GM21529 (cell line): ENCODE data around the gene SUPT16H.
"Not testable (repeated sequence)": the region's sequence is repeated elsewhere in the genome, so short reads cannot be mapped to it uniquely, and the experiment has no call there.

ENCODE experiments used
- ATAC-seq: cut with Tn5 transposase; IDR thresholded peaks from one replicate; pipeline ENCODE4 v1.9.1; 2021; ENCODE audit not compliant: unreplicated experiment

SUPT16H gene

DNA sequence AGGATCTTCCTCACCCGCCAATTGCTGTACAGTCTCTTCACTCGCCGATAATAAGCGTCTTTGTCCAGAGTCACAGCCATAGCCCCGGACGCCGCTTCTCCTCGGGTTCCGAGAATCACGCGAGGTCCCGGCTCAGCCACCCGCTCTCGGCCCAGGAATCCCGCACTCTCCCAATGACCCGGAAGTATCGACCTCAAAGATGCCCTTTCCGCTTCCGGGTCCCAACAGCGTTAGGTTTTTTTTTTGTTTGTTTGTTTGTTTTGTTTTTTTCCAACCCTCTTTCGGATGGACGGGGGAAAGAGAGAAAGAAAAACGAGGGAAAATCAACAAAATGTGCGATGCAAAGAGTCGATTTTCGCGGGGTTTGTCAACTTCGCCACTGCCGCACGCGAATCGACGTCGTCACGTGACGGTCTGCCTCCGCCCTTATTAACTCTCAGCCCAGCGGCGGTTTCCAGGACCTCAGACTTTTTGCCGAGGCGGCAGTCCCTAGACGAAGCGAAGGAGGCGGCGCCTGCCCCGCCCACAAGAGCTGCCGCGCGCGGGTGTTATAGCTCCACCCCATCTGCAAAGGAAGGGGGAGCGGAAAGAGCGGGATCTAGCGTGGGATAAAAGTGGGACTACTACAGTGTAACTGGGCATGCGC is at the start of gene SUPT16H:
SUPT16H (minus strand) TSS at position 172 of the 646 bp plus-strand sequence; CDS start at position 80, 92 bp downstream.
- peak; percentile 91 for ATAC-seq

DNA sequence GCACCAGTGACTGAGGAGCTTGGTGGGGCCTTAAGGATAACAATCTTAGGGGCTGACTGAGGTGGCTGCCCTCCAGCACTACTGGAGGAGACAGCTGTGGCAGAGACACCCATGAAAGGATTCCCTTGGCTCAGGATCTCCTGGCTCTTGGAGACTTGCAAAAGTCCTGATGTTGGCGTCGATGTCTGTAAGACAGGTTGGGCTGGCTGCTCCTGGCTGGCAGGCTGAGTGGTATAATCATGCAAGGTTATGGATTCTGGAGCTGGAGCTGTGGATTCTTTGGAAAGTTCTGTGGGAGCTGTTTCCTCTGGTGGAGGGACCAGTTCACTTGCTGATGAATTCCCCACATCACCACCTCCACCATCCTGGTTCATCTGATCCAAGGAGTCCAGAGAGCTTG is 47.3 kb upstream of the SUPT16H start:
- no peak for ATAC-seq

DNA sequence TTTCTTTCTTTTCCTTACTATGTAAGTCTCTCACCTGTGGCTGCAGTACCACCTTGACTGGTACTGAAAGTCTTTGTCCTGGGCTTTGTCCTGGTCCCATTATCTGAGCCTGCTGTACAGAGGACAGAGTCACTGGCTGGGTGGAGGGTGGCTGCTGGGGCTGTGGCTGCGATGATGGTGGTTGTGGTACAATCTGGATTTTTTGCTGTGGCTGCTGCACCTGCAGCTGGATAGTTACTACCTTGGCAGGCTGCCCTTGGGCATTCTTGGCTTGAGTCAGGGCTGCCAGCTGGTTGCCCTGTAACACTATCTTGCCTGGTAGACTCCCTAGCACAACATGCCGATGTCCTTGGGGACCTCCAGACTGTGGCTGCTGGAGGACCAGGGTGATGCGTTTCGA is 45.1 kb upstream of the SUPT16H start:
- ATAC-seq, result no peak

DNA sequence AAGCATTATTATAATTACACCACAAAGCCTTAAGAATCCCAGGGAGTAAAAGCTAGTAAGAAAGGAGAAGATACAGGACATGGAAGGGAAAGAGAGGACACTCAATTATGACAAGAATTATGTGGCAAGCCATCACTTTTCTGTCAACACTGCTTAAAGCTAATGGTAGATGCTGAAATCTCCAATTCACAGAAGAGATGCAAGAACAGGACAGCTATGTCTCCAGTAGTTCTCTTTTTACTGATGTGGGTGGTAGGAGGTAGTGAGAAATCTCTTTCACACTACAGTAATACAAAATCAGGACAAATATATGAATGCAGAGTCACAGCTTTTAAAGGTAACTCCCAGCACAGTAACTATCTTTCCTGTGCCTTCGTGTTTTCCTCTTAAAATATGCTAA is 42.9 kb upstream of the SUPT16H start:
- no peak for ATAC-seq

DNA sequence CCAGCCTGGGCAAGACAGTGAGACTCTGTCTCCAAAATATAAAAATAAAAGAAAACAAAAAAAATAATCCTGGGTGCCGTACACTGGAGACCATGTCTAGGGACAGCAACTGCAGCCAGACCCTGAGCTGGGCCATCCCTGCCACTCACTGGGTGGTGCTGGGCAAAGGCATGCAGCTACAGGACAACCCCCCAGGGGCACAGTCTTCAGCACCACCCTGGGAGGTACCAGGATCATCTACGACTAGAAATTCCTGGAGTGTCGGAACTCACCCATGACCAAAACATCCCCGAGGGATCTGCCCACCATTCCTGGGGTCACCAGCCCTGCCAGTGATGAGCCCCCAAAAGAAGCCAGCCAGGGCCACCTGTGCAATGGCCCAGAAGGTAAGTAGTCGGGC is 35.7 kb upstream of the SUPT16H start:
- no peak for ATAC-seq

DNA sequence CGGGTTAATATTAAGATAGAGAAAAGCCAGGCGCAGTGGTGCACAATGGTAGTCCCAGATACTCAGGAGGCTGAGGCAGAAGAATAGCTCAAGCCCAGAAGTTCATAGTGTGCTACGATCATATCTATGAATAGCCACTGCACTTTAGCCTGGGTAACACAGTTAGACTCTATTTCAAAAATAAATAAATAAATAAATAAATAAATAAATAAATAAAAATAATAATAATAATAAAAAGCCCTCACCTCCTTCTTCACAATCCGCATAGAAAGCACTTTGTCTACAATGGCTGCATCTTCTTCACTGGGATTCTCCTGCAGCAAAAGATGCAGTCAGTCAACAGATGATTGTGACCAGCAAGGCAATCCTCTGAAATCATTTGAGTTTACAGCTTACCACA is 31.5 kb upstream of the SUPT16H start:
- ATAC-seq, result no peak

DNA sequence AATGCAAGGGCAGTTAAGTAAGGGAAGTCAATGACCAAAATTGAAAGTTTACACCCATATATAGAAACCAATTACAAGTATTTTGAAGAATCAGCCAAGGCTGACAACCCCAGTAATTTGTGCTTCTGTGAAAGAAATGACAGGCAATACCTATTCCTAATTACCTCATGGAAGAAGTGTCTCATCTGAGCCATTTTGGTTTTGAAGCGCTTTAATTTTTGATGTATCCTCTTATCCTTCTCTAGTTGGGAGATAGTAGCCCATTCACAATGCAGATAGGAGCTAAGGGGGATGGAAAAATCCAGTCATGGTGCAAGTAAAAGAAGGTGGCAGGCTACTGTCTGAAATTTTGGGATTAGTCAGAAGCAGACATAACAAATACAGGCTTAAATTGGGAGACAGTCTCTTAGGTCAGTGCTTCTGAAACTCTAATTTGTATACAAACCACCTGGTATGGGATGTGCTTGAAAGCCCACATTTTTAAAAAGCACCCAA is 30.4 kb upstream of the SUPT16H start:
- ATAC-seq, result peak; percentile 56

DNA sequence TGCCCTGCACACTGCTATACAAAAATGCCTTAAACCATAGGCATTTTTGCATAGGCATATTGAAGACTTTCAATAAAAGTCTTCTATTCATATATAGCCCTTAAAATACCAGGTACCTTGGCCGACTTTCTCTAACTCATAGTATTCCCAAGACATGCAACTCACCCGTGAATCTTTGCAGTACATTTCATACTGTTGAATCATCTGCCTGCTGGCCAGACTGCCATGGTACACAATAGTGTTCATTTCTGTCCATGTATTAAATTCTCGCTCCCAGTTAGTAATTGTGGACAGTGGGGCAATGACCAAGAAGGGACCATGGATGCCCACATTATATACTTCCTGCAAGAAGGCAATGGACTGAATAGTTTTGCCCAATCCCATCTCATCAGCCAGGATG is 24.3 kb upstream of the SUPT16H start:
- no peak for ATAC-seq

DNA sequence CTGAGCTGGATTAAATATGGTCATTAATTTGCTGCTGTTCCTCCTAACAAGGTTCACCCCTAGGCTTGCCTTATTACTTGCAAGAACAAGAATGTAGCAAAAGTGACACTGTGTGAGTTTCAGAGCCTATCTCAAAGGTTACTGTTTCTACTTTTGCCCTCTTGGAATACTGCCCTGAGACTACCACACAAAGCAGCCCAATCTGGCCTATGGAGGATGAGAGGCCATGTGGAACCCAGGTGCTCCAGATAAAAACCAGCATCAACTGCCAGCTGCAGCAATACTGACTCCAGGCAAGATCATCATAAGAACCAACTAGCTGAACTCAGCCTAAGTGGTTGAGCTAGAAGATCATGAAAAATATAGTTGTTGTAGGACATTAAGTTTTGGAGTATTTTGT is 22.4 kb upstream of the SUPT16H start:
- no peak for ATAC-seq

DNA sequence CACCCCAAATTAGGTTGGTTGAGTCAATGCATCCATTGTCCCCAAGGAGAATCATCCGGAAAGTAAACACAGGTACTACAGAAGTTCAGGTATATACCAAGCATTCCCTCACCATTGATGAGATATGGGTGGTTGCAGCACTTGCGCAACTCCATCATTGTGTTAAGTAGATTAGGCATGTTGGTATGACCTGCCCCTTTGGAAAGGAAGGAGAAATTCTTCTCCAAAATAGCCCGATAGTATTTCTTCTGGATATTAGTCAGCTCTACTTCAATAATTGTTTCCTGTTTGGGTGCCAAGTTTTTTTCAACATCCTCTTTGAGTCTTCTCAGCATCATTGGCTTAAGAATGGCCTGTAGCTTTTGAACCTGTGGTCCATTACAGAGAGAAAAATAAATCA is 21.3 kb upstream of the SUPT16H start:
- ATAC-seq, result no peak

DNA sequence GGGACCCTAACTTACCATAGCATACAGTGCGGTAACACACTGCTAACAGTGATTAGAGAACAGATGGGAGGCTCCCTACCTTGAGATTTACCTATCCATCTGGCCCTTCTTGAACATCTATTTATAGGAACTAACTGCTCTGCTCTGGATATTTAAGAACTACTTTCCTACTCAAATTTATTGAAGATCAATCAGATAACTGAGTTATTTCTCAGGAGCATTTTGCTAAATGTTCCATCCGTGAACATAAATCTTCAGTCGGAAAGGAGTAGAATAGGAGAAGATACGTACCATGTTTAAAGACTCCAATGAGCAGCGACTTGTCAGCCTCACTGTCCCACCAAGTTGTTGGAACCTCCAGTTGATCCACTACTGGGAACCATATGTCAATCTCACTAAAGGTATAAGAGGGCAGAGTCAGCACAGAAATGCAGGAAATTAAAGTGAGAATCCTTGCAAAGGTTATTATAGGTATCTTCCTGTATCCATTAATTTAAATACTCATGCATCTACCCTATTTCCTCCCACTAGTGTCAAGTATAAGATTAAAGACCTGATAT is 15.6 kb upstream of the SUPT16H start:
- no peak for ATAC-seq

DNA sequence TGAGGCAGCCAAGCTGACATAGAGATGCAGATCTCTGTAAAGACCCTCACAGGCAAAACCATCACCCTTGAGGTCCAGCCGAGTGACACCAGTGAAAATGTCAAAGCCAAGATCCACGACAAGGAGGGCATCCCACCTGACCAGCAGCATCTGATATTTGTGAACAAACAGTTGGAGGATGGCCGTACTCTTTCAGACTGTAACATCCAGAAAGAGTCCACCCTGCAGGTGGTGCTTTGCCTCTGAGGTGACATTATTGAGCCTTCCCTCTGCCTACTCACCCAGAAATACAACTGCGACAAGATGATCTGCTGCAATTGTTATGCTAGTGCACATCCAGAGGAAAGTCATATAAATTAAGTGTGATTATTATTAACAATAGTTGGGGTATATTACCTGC is 15.1 kb upstream of the SUPT16H start:
- no peak for ATAC-seq

DNA sequence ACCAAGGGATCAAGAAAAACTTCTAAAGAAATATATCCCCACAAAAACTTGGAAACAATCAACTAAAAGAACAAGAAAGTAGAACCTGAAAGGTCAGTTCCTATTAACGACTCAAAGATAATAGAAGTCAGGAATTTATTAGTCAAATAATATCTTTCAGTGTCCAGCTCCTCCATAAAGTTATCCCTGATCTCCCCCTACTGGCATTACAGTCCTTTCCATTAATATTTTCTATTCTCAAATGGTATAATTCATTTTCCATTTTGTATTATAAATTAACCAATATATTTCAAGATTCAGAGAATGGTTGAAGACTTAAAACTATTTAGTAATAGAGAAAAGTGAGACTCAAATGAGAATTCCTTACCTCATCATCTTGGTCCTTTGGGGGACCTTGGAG is 11.6 kb upstream of the SUPT16H start:
- ATAC-seq, result no peak

DNA sequence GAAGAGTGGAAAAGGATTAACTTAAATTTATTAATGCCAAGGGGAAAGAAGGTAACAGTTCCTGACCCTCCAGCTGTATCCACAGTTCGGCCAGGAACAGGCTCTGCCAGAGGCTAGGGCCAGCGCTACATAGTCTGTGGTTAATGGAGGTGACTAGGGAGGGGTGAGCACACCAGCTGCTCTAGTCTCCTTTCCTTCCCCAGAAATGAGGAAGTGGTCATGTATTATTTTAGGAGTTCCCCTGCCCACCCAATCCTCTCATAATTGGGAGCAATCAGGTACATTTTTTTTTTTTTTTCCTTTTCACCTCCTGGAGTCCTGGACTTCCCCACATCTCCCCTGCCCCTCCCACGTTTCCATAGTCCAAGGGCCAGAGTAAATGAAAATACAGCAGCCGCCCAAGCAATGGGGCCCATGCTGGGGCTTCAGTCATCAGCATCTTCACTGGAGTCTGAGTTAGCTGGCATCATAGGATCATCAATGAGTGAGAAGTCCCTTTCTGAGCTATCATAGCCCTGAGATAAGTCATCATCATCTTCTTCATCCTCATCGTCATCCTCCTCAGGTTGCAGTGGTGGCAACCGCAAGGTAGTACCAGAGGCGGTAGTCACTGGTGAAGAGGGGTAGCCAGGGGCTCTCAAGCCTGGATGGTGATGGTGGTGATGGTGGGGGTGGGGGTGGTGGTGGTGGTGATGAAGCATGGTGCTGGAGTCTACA is 1.5 kb upstream of the SUPT16H start:
- peak; percentile 33 for ATAC-seq

DNA sequence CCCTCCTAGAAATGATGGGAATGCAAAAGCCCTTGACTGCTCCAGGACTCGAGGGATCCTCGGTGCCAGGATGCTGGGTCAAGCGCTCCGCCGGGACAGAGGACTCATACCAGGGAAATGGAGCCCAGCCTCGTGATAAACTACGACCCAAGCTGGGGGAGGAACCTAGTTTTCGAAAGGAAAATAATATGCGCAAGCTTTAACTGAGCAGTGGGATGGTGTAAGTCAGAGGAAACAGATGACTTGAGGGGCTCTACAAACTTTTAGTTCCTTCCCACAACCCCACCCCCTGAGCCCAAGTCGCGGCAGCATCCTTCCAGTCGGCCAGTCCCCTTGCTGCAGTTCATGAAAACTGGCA is 654 bp upstream of the SUPT16H start:
- ATAC-seq, result peak; percentile 28

DNA sequence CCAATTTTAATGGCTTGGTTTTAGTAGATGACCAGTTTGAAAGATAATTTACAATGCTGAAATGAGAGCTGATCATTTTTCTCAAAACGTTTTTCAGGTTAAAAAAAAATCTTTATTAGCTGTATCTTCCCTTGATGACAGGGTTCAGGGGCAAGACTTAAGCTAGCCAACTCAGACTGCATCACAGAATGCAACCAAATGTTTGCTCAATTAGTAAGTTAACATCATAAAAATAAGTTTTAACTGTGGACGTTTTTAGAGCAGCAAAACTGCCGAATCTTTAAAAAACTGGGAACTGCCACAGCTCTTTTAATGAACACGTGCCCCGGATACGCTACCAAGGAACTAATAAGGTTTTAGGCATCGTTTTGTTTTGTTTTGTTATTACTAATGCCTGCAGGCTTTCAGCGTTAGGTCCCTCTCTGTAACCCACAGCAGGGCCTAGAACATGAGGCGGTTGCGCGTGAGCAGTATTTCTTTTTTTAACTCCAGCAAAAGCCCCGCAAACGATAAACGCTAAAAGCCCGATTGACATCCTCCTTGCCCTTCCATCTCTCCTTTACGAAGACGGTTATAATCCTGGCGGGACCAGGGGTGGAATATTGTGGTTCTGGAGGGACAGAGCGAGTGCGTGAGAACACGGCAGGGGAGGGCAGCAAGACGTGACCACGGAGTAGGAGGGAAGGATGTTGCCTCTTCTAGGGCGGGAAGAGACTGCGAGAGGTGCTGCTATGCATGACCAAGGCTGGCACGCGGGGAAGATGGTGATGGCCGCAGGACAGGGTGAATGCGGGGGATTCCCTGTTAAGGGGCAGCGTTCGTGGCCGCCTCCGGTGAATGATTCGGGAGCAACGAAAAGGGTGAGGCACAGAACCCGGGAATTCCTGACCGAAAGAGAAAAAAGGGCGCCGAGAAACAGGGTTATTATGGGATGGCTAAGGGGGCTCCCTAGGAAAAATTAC is 652 bp downstream of the SUPT16H start:
- ATAC-seq, result no peak

DNA sequence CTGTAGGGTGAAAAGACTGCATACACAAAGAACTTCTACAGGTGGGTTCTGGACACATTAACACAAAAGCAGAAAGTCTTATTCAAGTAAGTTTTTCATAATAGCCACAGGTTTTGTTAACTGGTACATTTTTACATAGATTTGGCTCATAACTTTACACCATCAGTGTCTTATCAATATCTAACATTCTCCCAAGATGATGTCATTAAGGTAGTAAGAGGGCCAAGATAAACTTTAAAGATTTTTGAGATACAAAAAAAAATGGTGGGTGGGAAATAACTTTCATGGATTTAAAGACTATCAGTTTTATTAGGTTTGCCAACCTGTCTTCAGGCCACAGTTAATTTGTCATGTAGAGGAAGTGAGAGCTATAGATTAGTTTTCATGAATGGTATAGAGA is 1.7 kb downstream of the SUPT16H start:
- no peak for ATAC-seq

DNA sequence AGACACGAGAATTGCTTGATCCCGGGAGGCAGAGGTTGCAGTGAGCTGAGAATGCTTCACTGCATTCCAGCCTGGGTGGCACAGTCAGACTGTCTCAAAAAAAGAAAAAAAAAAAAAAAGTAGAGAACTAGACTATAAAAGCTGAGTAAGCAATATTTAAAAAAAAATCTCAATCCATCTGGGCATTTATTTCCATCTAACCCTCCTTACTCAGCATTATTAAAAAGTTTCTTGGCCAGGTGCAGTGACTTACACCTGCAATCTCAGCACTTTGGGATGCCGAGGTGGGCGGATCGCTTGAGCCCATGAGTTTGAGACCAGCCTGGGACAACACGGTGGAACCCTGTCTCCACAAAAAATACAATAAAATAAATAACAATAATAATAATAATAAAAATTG is 4.5 kb downstream of the SUPT16H start:
- ATAC-seq, result no peak

DNA sequence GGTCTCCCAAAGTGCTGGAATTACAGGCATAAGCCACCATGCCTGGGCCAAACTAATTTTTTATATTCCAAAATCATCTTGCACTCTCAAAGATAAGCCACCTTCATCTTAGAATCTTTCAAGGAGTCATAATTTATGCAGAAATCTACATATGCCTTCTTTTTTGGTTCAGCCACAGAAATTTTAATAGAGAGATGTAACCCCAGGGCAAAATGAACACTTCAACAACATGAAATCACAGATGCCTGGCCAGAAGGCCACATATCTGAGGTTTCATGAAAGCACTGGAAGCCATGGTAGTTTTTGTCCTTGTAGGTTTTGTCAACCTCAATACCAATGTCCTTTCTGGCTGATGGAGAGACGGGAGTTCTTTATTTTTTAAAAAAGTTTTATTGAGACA is 9.8 kb downstream of the SUPT16H start:
- no peak for ATAC-seq

DNA sequence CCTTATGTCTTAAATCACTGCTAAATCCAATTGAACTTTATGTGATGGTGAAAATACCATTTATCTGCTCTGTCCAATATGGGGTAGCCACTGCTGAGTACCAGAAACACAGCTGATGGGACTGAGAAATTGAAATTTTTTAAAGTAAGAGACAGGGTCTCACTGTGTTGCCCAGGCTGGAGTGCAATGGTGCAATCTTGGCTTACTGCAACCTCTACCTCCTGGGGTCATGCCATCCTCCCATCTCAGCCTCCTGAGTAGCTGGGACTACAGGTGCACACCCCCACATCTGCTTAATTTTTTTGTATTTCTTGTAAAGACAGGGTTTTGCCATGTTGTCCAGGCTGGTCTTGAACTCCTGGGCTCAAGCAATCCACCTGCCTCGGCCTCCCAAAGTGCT is 11.0 kb downstream of the SUPT16H start:
- not testable (repeated sequence) for ATAC-seq

DNA sequence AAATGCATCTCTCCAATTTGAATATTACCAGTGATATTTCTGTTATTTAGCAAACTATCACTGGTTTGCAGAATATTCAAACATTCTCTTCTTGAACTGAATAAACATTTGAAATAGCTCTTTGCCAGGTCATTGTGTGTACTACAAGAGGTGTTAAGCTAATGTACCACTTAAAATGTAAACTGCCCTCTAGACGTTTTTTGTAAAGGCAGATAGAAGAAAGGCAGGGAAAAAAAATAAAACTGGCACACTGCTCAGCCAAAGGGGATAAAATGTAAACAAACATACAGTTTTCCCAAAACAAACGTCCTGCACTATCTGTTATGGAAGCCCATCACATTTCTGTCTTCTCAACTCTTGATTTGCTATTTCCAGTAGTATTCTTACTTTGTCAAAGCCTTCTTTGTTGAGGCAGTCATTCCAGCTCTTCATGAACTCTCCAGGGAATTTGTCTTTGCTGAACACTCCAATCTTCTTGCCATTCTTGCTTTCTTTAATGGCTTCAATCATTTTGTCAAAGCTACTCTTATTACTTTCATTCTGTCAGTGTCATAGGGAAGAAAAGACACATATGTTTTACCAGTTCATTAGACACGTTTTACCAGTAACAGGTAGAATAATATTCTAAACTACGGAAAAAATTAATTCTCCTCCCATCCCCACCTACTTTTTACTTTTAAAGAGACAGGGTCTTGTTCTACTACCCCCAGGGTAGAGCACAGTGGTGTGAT is 13.7 kb downstream of the SUPT16H start:
- no peak for ATAC-seq
